ENCODE data around the gene RPL12.

Gene RPL12

GRCh38 chr9:127449332-127449966, 1.8 kb downstream of the RPL12 start:
- DNase-seq (ENCODE audit: insufficient read length, low spot score) = no peak
- FAIRE-seq = no peak
- TF ChIP-seq, protein P1, sequence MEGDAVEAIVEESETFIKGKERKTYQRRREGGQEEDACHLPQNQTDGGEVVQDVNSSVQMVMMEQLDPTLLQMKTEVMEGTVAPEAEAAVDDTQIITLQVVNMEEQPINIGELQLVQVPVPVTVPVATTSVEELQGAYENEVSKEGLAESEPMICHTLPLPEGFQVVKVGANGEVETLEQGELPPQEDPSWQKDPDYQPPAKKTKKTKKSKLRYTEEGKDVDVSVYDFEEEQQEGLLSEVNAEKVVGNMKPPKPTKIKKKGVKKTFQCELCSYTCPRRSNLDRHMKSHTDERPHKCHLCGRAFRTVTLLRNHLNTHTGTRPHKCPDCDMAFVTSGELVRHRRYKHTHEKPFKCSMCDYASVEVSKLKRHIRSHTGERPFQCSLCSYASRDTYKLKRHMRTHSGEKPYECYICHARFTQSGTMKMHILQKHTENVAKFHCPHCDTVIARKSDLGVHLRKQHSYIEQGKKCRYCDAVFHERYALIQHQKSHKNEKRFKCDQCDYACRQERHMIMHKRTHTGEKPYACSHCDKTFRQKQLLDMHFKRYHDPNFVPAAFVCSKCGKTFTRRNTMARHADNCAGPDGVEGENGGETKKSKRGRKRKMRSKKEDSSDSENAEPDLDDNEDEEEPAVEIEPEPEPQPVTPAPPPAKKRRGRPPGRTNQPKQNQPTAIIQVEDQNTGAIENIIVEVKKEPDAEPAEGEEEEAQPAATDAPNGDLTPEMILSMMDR (IDR thresholded peaks at IDR 0.05; ENCODE audit: insufficient read depth, missing control alignments) = no peak

DNA sequence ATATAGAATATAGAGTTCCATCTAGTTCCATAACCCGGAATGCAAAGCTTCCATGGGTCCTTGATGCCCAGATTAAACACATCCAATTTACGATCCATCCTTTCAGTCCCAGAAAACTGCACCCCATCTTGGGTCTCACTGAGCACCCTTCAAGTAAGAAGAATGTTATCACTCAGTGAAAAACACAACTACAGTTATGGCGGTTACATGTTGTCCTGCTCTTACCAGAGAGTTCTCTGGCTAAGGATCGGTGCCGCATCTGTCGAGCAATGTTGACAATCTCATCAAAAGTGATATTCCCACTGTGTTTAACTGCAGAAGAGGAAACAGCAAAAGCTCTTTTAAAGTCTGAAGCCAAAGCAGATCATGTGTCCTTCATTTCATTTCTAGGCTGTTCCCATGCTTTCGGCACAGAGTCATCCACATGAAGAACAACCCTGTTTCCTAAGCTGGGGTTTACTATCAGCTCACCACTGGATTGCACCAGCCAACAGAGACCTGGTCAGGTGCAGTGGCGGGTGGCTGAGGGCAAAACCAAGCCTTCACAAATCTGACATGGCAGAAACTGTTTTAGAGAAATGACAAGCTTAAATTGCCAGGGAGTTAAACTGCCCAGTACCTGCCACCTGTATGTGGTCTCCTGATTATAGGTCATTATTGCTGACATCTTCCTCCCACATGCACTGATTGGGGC, 2.9 kb downstream of the RPL12 start:
- TF ChIP-seq, protein P1 (IDR thresholded peaks at IDR 0.05; ENCODE audit: insufficient read depth, missing control alignments) = no peak
- FAIRE-seq (no peak), DNase-seq (ENCODE audit: insufficient read length, low spot score) (no peak)

DNA sequence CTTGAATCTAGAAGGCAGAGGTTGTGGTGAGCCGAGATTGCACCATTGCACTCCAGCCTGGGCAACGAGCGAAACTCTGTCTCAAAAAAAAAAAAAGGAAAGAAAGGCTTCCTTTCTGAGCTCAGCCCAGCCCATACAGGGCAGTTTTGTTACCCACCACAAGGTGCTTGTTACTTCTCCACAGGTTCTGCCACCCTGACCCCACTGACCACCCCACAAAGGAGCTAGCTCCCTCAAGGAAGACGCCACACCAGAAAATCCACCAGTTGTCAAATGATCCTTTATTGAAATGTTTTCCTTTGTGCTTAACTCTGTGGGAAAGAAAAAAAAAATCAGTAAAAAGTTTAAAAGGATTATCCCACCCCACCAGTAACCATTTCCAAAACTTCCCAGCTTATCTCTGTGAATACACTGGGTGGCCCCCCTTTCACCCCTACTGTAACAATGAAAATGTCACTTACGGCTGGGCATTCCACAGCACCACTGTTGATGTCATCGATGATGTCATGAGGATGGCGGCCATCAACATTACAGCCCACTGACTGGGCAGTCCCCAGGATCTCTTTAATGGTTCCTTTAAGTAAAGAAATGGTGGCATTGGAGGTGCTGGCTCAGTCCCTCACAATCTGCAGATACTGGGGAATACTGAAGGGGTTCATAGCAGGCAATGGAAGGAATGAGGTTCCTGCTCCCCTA, 3.6 kb downstream of the RPL12 start:
- DNase-seq (ENCODE audit: insufficient read length, low spot score) = no peak

DNA sequence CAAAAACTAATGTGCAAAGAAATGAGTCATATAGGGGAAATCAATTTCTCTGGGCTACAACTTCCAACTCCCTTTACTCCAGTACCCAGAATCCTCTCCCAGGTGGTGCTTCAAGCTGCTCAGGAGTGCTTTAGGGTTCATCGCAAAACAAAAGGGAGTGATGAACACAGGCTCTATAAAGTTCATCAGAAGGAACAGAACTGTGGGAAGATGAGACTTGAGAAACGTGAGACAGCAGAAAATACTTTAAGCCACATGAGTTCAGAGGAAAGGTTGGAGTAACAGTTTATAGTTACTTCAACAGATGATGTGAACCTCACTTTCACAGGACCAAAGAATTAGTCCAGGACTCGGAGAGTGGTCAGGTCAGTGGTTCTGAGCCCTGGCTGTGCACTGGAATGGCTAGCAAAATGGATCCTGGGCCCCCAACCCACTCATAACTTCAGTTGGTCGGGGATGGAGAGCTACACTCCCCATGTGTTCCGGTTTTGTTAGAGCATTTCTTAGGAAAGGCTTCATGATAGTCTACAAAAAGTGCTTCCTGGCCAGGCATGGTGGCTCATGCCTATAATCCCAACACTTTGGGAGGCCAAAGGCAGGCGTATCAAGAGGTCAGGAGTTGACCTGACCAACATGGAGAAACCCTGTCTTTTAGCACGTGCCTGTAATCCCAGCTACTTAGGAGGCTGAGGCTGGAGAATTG, 4.3 kb downstream of the RPL12 start:
- TF ChIP-seq, protein P1 (IDR thresholded peaks at IDR 0.05; ENCODE audit: insufficient read depth, missing control alignments) = no peak
- no peak for DNase-seq (ENCODE audit: insufficient read length, low spot score)
- FAIRE-seq = no peak

More for the DNA sequence above, 3.6 kb downstream of the RPL12 start:
- TF ChIP-seq, protein P1 (IDR thresholded peaks at IDR 0.05; ENCODE audit: insufficient read depth, missing control alignments) = no peak
- no peak for FAIRE-seq

GRCh38 chr9:127445851-127446712, 5.1 kb downstream of the RPL12 start:
- DNase-seq (ENCODE audit: insufficient read length, low spot score) (no peak), FAIRE-seq (no peak)
- TF ChIP-seq, protein P1 (IDR thresholded peaks at IDR 0.05; ENCODE audit: insufficient read depth, missing control alignments) = no peak

Measured in D721Med (cell line).